TTC549 (cell line): ENCODE results near the gene C11orf52.
"Not testable (repeated sequence)": the region's sequence is repeated elsewhere in the genome, so short reads cannot be mapped to it uniquely, and the experiment has no call there.

ENCODE experiments used
- FAIRE-seq: peaks from 2 replicates; lab custom pipeline; 2012; peaks lifted over from hg19 to GRCh38; lab: Jason Lieb, UNC

C11orf52 gene, protein sequence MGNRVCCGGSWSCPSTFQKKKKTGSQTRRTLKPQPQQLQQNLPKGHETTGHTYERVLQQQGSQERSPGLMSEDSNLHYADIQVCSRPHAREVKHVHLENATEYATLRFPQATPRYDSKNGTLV

DNA sequence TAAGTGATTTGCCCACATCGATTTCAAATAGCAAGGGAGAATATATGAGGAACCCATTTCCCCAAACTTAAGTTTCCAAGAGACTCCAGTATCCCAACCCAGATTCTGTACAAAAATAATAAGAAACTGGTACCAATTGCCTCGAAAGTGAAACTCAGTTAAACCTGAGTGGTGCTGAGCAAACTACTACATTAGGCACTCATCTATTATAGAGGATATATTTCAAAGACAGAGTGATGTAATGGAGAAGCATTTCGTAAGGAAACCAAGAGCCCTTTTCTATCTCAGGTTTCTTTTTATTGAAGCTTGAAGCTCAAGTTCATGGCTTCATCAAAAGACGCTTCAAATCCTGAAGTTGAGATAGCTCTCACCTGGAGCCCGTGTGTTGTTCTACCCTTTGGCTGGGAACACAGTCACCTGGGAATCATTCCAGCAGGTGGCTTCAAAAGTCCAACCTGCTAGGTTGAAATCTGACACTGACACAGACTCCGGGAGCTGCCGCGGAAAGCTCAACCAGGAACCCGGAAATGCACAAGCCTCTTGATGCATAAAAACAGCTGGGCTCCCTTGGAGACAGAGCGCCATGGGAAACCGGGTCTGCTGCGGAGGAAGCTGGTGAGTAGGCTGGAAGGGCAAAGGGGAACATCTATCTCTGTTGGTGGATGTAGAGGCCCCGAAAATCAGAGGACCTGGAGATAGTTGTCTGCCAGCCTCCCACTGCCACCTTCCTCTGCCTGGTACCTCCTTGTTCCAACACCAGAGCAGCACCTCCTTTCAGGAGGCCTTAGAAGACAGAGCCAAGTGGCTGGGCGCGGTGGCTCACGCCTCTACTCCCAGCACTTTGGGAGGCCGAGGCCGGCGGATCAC, at the start of gene C11orf52:
Gene C11orf52, plus strand, starts transcription at position 524 of the 867 bp plus-strand sequence. Its CDS starts 60 bp downstream, at position 584.
- no peak for FAIRE-seq

DNA sequence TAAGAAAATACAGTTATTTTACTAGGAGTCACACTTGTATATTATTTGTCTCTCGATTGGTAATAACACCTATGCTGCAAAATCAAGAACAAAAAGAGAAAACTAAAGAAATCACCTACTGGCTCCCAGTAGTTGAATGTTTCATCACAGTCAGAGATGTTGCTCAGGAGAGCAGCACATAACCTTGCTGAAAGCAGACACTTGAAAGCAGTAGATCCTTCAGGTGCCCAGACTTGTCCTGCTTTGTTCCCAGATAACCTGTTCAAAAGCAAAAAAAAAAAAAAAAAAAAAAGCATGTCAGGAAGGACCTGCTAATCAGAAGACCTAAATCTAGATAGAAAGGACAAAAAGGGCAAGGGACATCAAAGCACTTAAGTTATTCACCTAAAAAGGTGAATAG, 48.6 kb upstream of the C11orf52 start:
- FAIRE-seq: no peak

DNA sequence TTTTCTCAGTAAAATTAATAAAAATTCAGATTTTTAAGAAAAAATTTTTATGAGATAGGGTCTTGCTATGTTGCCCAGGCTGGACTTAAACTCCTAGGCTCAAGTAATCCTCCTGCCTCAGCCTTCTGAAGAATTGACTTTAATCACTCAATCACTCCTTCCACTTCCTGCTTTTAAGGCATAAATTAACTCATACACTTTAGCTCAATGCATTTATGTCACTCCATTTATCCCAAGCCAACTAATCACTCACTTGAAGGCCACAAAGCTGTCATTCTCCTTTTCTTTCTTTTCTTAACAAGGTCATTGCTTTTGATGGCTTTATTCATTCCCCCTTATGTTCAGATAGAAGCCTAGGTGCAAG, 48.2 kb upstream of the C11orf52 start:
- no peak for FAIRE-seq

DNA sequence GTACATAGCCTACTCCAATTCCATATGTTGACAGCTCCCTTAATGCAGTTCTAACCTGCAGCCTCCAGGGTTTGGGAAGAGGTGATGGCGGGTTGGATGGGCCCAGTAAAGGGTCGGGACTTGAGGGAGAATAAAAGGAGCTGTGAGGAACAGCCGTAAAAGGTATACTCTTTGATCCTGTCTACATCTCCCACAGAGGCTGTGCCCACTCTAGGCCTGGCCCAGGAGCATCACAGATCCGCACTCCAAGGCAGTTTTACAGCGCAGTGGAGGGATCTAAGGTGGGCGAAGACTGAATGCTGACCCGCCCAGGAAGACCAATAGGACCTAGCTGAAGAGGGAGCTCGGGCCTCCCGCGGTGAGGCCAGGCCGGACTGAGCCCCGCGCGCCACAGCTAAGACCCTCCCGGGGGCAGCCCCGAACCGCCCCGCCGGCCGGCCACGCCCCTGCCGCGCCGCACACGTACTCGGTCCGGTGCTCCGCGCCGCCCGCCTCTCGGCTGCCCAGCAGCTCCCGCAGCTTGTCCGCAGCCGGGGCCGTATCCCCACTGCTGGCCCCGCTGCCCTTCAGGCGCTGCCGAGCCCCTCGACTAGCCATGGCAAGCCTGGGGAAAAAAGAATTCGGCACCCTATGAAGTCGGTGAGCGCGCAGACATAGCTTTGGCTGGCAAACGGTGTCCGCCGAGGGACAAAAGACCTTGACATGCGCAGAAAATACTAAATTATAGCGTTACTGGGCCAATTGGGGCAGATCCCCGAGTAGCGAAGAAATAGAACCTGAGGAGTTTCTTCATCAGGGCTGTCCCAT, 47.6 kb upstream of the C11orf52 start, which contains the start of gene ALG9:
Gene ALG9, minus strand, starts transcription at position 696 of the 807 bp plus-strand sequence. Its CDS starts 99 bp downstream, at position 597.
- FAIRE-seq: no peak

DNA sequence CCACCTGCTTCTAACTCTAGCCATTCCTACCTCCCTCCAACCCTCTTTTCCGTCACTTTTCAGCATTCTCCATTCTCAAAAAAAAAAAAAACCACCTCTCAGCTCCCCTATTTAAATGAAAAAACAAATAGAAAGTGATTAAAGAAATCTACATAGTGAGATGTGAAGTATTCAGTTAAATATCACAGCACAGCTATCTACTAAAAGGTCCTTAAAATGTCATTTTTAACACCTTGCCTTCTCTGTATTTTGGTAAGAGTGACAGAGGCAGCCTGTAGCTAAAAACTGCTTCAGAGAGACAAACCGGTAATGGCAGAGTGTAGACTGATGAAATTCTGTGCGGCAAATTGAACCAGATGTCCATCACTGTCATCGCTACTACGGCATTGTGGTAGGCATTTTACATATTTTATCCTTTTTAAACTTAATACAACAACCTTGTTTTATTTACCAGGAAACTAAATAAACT, 47.0 kb upstream of the C11orf52 start:
- no peak for FAIRE-seq

DNA sequence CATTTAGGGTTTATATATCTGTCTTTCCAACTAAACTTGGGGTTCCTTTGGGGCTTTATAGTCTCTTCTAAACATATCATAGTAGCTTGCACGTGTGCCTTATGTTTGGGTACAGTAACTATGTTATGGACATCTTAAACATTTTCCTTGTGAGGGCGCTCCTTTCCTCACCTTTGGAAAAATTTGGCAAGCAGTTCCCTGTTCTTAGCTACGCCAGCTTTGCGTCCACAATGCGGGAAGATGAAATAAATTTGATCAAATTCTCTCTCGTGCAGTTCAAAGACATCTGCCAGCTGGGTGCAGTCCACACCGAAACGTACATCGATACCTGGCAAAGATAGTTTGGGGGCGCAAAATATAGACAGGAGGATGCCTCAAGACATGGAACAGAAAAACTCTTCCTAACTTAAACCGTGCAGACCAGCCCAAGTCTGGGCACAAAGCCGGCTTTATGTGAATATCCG, 40.3 kb upstream of the C11orf52 start:
- FAIRE-seq: no peak

DNA sequence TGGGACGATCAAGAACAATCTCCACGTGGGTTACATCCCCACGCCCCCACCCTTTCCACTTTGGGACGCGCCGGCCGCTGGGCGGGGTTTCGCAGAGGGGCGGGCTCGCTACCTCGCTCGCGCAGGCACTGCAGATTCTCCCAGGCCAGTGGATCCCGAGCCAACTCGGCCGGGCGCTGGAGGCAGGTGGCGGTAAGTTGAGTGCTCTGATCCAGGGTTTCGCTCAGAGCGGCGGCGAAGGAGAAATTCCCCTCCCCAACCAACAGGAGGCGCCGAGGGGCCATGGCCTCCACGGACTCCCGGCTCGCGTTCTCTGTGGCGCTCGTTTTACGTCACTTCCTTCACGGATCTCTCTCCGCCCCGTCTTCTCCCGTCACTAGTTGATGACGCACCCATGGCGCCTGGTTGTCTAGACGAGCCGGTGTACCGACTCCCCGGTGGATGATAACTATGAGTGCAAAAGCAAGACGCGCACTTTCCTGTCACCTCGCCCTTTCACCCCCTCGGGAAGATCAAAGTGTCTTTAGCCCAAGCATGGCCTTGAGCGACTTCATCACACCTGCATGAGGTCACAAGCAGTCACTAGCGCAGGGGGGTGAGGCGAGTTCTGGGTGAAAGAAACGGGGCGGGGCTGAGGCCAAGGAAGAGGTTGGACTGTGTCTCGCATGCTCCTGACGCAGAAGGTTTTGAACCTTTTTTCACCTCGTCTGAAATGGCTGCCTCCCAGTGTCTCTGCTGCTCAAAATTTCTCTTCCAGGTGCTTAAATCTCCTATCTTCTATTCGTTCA, 39.7 kb upstream of the C11orf52 start, which contains the start of the genes CFAP68 and FDXACB1:
Gene CFAP68, plus strand, starts transcription at position 693 of the 788 bp plus-strand sequence. Its CDS starts 20 bp downstream, at position 713.
Gene FDXACB1, minus strand, starts transcription at position 317 of the 788 bp plus-strand sequence. Its CDS starts 33 bp downstream, at position 284.
- peak; percentile 52 for FAIRE-seq

DNA sequence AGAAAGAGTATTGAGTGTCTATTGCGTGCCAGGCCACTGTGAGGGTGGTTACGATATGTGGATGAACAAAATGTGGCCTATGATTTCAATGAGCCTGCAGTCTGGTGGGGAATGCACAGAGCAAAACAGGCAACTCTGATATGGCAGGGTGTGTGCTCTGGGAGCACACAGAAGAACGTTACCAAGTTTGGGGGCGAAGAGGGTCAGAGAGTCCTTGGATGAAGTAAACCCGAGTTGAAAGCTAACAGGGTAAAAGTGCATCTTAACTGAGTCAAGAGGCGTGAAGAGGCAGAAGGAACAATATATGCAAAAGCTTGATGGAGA, 39.1 kb upstream of the C11orf52 start:
- no peak for FAIRE-seq

DNA sequence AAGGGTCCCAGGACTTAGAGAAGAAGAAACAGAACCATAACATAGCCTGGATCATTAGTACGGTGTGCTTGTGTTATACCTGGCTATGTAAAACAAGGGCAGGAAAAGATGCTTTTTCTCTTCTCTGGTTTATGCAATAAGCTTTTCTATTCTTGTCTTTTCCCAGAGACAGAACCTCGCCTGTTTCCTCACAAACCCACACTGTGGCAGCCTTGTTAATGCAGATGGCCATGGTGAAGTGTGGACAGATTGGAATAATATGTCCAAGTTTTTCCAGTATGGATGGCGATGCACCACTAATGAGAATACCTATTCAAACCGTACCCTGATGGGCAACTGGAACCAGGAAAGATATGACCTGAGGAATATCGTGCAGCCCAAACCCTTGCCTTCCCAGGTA, 36.5 kb upstream of the C11orf52 start:
- FAIRE-seq: no peak

DNA sequence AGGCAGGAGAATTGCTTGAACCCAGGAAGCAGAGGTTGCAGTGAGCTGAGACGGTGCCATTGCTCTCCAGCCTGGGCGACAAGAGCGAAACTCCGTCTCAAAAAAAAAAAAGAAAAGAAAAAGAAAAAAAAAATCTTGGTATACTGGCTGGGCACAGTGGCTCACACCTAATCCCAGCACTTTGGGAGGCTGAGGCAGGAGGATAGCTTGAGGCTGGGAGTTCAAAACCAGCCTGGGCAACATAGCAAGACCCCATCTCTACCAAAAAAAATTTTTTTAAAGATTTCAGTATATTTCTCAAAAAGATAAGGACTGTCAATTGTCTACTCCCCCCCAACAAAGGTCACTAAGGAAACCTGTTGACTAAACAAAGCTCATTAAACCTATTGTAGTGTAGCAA, 33.7 kb upstream of the C11orf52 start:
- FAIRE-seq: not testable (repeated sequence)

DNA sequence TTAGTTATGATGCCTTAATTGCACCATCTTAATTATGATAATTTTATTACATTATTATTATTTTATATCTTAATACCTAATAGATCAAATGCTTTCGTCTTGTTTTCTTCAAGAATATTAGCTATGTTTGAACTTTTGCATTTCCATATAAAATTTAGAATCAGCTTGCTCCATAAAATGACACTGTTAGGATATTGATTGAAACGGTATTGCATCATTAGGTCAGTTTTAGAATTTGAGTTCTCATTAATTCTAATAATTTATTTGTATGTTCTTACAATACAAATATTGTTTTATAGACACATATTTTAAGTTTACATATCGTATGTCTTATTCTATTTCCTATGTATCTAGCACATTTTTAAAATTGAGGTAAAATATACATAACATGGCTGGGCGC, 32.7 kb upstream of the C11orf52 start:
- no peak for FAIRE-seq

DNA sequence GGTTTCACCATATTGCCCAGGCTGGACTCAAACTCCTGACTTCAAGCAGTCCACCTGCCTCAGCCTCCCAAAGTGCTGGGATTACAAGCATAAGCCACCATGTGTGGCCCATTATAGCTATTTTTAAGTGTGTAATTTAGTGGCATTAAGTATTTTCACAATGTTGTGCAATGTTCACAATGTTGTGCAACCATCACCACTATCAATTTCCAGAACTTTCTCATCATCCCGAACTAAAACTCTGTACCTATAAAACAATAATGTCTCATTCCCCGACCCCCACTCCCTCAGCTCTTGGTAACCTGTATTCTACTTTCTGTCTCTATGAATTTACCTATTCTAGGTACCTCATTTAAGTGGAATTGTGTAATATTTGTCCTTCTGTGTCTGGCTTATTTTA, 31.9 kb upstream of the C11orf52 start:
- no peak for FAIRE-seq

DNA sequence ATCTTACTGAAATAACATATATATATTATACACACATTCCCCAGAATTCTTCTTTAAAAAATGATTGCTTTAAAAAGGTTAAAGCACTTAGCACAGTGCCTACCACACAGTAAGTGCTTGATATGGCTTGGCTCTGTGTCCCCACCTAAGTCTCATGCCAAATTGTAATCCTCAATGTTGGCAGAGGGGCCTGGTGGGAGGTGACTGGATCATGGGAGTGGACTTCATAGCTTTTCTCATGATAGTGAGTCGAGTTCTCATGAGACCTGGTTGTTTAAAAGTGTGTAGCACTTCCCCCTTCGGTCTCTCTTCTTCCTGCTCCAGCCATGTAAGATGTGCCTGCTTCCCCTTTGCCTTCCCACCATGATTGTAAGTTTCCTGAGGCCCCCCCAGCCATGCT, 13.3 kb upstream of the C11orf52 start:
- no peak for FAIRE-seq

DNA sequence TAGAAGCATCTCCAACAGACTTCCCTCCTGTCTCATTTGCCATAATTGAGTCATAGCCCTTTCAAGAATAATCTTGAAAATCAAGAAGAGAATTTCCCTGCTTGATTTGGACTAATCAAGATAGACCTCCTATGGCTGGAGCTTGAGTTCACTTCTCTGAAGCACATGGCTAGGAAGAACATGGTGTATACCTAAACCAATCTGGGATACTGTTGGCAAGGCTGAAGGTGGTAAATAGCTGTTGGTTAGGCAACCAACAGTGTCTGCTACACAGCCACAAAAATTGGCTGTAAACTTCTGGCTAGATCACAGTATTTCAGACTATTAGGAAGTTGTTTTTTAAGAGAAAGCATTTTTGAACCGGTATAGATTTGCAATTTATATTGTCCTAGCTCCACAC, 12.0 kb upstream of the C11orf52 start:
- FAIRE-seq: no peak

DNA sequence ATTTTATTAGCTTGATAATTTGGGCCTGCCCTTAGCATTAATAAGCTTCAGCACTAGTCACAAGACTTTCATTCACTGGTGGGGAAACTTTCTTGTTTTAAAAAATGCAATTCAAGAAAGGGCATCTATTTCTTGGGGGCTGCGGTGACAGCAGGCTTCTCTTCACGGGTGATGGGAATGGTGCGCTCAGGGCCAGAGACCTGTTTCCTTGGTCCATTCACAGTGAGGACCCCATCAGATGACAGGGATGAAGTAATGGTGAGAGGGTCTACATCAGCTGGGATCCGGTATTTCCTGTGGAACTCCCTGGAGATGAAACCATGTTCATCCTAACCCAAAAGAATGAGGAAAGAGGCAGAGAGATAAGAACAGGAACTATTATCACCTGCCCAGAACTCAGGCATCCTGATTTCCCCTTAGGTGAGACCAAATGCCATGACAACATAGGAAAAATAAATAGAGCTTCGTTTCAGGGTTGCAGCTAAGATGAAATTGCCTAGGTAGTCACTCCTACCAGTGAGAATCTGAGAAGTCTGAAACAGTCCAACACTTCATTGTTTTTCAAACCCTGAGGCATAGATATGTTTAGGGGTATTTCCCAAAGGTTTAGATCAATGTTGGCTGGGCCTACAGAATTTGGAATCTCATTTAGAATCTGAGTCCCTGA, 9.9 kb upstream of the C11orf52 start:
- FAIRE-seq: no peak

DNA sequence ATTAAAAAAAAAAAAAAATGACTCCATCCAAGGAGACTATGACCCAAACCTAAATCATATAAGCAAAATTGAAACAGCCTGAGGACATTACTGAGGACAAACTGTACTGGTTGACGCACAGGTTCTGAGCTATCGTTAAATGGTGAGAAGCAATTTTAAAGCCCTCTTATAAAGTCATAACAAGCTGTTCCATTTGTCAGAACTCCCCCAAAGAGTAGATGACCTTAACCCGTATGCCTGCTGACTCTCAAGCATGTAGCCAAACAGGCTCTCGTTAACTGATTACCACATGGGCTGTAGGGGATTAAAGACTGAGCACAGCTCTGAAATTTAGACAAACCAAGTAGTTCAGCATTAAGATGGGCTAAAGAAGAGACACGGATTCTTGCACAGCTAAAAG, 9.3 kb upstream of the C11orf52 start:
- FAIRE-seq: no peak

DNA sequence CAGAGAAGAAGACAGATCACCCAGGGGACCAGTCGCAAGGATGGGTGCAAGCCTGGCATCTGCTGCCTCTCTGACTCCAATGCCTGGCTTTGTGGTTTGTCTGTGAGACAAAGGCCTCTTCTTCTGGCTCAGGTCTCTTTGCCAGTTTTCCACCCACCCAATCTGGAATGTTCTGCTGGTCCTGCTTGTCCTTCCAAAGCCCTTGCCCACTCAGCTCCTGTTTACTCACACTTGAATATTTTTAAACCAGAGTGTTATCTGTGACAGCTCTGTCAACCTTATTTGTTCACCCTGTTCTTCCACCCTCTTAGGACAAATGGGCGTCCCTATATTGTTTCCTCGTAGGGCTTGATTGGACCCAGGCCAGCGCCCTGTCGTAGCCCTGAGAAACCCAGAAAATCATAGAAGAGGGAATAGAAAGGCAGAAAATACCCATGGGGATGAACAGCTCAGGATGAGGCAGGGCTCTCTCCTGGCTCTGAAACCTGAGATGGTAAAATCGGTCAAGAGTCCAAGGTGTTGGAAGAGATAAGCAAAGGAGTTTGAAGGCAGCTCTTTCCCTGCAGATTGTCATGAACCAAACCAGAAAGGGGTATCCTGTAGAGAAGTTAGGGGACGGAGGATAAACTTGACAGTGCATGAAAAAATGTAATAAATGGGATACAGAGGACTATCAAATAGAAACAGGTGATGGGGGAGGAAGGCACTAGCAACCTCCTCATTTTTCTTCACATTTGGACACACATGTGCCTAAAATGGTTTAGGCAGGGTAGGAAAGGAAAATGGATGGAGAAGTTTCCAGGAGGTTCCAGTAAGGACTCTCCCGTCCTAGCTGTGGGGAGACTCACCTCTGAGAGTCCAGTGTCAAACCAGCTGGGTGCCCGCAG, 7.8 kb upstream of the C11orf52 start:
- FAIRE-seq: no peak

DNA sequence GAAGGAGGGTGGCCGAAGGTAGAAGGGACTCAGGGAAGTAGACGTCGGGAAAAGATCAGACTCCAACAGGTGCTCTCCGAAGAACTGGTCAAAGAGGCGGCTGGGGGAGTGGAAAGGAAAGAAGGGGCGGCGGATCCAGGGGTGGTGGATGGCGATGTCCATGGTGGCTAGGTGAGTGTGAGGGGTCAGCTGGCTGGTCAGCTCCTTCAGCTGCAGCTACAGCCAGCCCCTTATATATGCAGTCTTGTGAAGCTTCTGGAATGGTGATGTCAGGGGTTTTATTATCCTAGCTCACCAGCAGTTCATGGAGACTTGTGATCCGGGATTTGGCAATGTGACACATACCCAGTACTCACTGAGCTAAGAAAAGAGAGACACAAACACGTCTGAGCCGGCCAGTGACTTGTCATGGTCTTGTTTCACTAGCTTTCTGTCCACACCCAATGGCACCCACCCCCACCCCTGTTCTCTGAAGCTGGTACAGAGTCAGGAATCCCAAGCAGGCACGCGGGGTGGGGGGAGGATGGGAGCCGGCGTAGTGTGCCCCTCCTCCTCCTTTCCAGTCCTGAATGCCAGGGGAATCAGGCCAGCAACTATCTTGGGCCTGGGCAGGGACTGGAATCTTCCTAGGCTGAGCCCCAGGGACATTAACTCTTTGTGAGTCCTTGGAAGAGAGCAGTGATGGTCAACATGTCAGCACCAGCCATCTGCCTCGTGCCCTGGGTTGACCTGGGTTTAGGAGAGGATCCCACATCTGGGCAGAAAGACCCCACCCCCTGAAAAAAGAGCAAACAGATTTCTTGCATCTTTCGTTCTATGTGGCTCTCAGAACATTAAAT, 6.9 kb upstream of the C11orf52 start, which contains the start of gene CRYAB:
Gene CRYAB, minus strand, starts transcription at position 208 of the 839 bp plus-strand sequence. Its CDS starts 46 bp downstream, at position 162.
- no peak for FAIRE-seq

DNA sequence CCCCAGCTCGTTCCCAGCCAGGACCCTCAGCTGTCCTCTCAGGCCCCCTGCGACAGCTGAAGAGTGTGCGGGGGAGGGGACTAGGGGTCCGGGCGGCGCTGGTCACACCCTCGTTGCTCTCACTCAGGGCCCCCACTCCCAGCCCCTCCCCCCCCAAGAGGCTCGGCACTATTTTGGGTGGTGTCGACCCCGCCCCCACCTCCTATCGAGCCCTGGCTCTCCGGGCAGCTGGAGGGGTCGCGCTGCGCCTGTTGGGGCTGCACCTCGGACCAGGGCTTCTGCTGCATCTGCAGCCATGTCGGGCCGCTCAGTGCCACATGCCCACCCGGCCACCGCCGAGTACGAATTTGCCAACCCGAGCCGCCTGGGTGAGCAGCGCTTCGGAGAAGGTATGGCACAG, 6.2 kb upstream of the C11orf52 start, which contains the start of gene HSPB2:
Gene HSPB2, plus strand, starts transcription at position 200 of the 400 bp plus-strand sequence. Its CDS starts 96 bp downstream, at position 296.
- FAIRE-seq: no peak
